Stimulated activated CD4-positive, alpha-beta T cell treated with anti-CD3 and anti-CD28 coated beads, Interleukin-12 subunit alpha, Interleukin-12 subunit beta, amount 100 ng/mL, for 24 hours (primary cell): ENCODE data around the gene WNT4.
A peak's percentile ranks its signal among the peaks of the same experiment; 100 is the strongest.

Source experiments
- DNase-seq, 2 experiments: peaks; one replicate each; pipeline ENCODE4 v3.0.0-alpha.2; 2020; ENCODE audit warnings: low read depth in 2 of 2

Gene WNT4

GRCh38 chr1:22163564-22163963, 20.7 kb upstream of the WNT4 start:
- DNase-seq, result no peak

- no peak for DNase-seq
These were observed 20.2 kb upstream of the WNT4 start for GRCh38 chr1:22163137-22163536.

GRCh38 chr1:22159891-22160290, 17.0 kb upstream of the WNT4 start:
- no peak for DNase-seq

DNA sequence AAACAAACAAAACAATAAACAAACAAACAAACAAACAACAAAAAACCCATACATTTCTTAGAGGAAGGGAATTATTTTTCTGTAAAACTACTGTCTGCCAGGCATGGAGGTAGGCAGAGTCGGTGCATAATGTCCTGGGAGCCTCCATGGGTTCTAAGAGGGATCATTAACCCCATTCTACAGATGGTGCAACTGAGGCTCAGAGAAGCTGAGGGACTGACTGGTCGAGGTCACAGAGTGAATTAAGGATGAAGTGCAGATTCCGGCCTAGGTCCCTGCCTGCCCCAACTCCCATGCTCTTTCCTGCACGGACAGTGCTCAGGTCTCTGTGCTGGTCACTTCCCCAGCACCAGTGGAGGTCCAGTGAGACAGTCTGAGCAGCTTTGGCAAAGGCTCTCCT, 15.8 kb upstream of the WNT4 start:
- no peak for DNase-seq

DNA sequence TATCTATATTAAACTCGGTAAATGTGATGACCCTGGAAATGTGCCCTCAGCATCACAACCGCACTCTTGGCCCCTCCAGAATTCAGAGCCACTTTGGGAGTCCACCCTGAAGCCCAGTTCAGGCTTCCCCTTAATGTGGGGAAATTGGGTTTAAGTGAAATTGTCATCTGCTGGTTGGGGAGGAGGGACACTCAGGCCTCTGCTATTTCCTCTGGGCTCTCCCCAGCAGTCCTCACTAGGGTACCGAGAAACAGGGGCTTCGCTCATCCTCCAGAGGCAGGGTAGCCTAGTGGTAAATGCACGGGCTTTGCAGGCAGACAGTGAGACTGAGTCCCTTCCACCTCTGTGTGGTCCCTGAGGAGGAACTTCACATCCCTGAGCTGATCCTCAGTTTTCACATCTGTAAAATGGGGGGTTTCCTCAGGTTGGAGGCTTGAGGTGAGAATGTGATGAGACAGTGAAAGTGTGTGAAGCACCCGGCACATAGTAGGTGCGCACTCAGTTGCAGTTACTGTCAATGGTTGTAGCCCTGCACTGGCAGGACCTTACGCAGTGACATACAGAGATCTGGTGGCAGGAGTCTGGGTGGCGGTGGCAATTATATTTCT, 14.6 kb upstream of the WNT4 start:
- no peak for DNase-seq

DNA sequence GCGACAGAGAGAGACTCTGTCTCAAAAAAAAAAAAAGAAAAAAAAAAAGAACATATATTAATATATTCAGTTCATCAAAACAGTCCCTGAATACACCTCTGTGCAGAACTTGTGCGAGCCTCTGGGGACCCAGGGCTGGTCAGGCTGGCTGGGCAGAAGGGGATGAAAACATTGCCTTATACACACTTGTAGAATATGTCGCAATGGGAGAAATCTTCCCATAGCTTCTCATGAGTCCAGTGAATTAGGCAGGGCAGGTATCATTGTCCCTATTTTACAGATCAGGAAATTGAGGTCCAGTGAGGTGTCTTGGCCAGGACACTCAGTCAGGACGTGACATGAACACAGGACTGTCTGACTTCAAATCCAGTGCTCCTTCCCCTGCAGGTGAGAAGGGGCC, 12.6 kb upstream of the WNT4 start:
- no peak for DNase-seq

DNA sequence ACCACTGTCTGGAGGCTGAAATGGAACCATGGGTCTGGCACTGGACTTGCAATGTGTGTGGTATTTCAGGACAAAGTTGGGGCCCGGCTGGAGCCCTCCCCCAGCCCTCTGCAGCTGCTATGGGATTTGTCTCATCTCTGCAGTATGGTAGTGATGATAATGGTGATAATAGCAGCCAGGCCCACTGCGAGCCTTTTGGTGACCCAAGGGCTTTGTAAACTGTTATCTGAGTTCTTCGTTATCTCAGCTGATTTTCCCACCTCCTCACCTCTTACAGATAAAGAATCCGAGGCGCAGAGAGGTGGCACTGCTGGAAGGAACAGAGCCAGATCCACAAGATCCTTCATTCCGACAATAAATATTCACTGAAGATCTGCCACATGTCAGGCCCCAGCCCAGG, 11.7 kb upstream of the WNT4 start:
- DNase-seq, result no peak

DNA sequence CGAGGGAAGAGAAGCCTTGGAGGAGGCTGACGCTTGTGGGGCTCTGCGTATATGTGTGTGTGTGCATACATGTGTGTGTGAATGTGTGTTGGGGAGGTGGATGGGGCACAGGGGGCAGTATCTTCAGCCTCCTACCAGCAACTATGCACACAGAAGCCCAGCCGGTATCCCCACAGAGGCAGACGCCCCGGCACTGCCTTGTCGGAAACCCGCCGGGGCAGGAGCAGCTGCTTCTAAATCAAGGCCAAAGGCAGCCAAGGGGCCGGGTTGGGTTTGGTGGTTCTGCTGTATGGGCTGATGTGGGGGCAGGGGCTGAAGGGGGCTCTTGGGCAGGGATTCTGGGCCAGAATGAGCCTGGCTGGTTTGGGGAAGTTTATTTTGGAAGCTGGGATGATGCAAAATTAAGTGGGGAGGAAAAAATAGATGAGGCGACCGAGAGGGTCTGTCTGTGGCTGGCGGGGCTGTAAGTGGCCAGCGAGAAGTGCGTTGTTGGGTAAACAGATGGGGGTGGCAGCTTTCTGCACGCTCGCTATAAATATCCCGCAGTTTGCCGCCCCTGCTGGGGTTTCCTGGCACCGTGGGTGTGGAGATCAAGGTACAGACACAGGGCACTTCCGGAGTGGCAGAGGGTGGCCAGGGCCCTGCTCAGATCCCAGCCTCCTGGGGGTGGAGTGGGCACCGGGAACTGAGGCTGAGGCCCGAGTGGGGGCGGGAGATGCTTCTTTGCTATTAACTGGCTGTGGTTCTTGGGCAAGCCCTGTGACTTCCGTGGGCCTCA, 11.0 kb upstream of the WNT4 start:
- no peak for DNase-seq

- DNase-seq, result no peak
These were observed 8.0 kb upstream of the WNT4 start for GRCh38 chr1:22150923-22151322.

DNA sequence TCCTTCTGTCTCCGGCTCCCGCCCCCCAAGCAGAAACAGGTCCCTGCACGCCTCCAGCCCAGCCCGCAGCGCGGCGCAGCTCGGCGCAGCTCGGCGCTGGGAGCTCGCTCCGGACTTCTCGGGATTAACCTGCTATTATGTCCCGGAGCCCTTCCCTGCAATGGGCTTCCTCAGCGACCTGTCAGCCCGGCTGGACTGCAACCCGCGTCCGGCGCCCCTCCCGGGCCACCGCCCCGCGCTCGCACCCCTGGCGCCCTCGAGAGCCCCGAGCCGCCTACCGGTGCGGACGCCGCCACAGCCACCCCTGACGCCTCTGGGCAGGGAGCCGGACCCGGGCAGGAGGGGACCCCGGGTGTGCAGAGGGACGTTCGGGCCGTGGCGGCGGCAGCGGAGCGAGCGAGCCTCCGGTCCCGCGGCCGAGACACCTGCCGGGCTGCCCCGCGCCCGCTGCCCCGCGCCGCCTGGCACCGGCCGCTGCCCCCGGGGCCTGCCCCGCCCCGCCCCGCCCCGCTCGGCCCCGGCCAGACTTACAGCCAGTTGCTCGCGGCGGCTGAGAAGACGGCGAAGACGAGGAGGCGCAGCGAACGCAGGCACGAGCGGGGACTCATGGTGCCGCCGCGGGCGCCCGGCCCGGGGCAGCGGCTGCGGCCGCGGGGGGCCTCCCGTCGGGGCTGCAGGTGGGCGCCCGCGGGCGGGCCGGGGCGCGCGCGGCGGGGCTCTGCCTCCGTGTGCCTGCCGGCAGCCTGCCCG, 407 bp downstream of the WNT4 start:
- no peak for DNase-seq

GRCh38 chr1:22141554-22142314, 1.2 kb downstream of the WNT4 start:
- DNase-seq, result no peak

DNA sequence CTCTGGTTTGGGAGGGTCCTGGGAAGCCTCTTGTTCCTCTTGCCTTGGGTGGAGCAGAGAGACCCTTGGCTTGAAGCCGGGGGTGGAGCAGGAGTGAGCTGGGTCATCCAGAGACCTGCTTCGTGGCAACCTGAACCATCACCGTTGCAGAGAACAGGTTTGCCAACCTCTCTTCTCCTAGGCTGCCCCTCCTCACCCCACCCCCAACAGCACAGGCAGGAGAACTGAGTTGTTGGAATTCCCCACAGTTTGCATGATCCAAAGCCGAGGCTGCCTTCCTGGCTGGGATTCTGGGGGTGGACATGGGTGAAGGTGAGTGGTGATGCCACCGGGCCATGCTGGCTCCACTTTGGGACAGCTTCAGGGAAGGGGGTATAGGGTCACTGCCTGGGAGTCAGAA, 2.2 kb downstream of the WNT4 start:
- no peak for DNase-seq

DNA sequence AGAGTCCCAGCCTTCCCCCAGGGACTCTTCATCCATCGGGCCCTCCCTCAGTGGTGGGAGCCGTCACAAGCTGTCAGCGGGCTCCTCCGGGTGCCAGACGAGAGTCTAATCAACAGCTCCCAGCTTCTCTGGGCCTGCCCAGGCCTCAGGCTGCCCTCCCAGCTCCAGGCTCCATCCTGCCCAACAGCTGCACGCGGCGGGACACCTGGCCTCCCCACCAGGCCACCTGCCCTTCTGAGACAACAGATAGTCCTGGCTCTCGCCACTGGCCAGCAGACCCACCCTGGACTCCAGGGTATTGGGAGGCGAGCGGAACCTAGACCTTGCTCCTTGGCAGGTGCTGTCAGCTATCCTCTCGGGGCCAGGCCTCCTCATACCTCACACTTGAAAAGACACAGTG, 3.1 kb downstream of the WNT4 start:
- no peak for DNase-seq

- DNase-seq, result no peak
These were observed 3.8 kb downstream of the WNT4 start for GRCh38 chr1:22139066-22139594.

GRCh38 chr1:22137004-22137720, 5.7 kb downstream of the WNT4 start:
- DNase-seq, result no peak

- no peak for DNase-seq
These were observed 9.0 kb downstream of the WNT4 start for GRCh38 chr1:22133931-22134324.

GRCh38 chr1:22133247-22133930, 9.5 kb downstream of the WNT4 start:
- no peak for DNase-seq

- no peak for DNase-seq
These were observed 10.2 kb downstream of the WNT4 start for GRCh38 chr1:22132517-22133235.

DNA sequence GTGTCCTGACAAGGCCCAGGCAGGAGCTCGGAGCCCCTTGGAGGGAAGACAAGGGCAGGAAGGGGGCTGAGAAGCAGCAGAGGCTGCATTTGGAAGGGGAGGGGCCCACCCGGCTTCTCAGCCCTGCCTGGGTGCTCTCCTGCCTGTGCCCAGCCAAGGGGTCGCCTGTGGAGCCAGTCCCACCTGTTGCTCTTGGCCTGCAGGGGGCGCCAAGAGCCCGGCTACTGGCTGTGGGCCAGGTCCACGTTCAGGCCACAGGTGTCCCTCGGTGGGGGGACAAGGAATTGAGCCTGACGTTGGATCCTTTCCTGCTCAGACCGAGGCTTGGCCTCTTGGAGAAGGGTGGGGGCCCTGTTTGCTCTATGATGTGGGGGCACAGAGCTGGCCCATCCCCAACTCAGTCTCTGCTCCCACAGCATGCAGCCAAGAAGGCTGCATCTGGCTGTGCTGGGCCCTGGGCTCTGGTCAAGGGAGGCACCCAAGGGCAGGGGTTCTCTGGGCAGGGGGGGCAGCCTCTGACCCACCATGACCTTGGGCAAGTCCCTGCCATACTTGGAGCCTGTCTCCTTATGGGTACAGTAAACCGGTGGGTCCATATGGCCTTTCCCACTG, 10.9 kb downstream of the WNT4 start:
- DNase-seq, result peak; percentile 19 to 49

- DNase-seq, result no peak
These were observed 11.8 kb downstream of the WNT4 start for GRCh38 chr1:22131062-22131461.
